Fibroblast of lung (primary cell): ENCODE data around the gene DLGAP1. TPM values are rescaled to one million over a fixed set of nuclear protein-coding genes. Genes with fewer than 3 reads are reported as not detected.

Source experiments
- DNase-seq, 2 donors: peaks; one replicate each; pipeline versions ENCODE4 v3.0.0 to v3.0.0-alpha.2; 2010; ENCODE audit warnings: low read depth in 2 of 2
- H2AFZ ChIP-seq: 2 replicates; pipeline ENCODE4 v1.5.1; 2012; ENCODE audit warnings: low read length, control low read depth, inconsistent platforms
- H3K27ac ChIP-seq: 2 replicates; pipeline ENCODE4 v1.5.1; 2011; ENCODE audit warnings: low read length, control low read depth; ENCODE audit not compliant: insufficient read depth
- H3K27me3 ChIP-seq: 2 replicates; pipeline ENCODE4 v1.5.1; 2011; ENCODE audit warnings: mild to moderate bottlenecking, low read length; ENCODE audit not compliant: control insufficient read depth, insufficient read depth
- H3K36me3 ChIP-seq: 2 replicates; pipeline ENCODE4 v1.5.1; 2011; ENCODE audit warnings: low read length; ENCODE audit not compliant: control insufficient read depth, insufficient read depth
- H3K4me1 ChIP-seq: 2 replicates; pipeline ENCODE4 v1.5.1; 2011; ENCODE audit warnings: low read length; ENCODE audit not compliant: control insufficient read depth, insufficient read depth; ENCODE audit errors: extremely low read depth
- H3K4me2 ChIP-seq: 2 replicates; pipeline ENCODE4 v1.5.1; 2011; ENCODE audit warnings: low read length, control low read depth; ENCODE audit not compliant: insufficient read depth; ENCODE audit errors: extremely low read depth
- H3K4me3 ChIP-seq, 4 experiments: fragments of 200-600 bp in 1 of 4; sonication (generic) in 1 of 4; replicated peaks in 1 of 4; 2 replicates each; pipeline ENCODE4 v1.5.1; 2011 to 2016; ENCODE audit warnings: low read length in 4 of 4, low read depth in 3 of 4, mild to moderate bottlenecking in 3 of 4, control low read depth in 2 of 4, inconsistent platforms in 1 of 4, mixed read lengths in 1 of 4; ENCODE audit not compliant: insufficient read depth in 1 of 4; ENCODE audit errors: control extremely low read depth in 1 of 4
- H3K79me2 ChIP-seq: 2 replicates; pipeline ENCODE4 v1.5.1; 2012; ENCODE audit warnings: mild to moderate bottlenecking, low read length, inconsistent platforms; ENCODE audit not compliant: control insufficient read depth, insufficient read depth
- H3K9ac ChIP-seq: 2 replicates; pipeline ENCODE4 v1.5.1; 2011; ENCODE audit warnings: mild to moderate bottlenecking, low read length, control low read depth; ENCODE audit not compliant: insufficient read depth
- H3K9me3 ChIP-seq: 2 replicates; pipeline ENCODE4 v1.5.1; 2012; ENCODE audit warnings: low read depth, low read length; ENCODE audit not compliant: control insufficient read depth, insufficient read depth
- H4K20me1 ChIP-seq: 2 replicates; pipeline ENCODE4 v1.5.1; 2011; ENCODE audit warnings: low read length; ENCODE audit not compliant: control insufficient read depth, insufficient read depth; ENCODE audit errors: extremely low read depth
- EZH2 ChIP-seq: IDR thresholded peaks from 2 replicates; pipeline ENCODE4 v1.5.1; 2012; ENCODE audit warnings: low read length, control low read depth, mild to moderate bottlenecking; ENCODE audit errors: missing control alignments
- polyA plus RNA-seq, 2 donors: library from polyadenylated mRNA; depleted of rRNA in 1 of 2; stranded (reverse) in 1 of 2; unstranded in 1 of 2; fragments of >200 nt; gene quantifications; 2 replicates each; pipeline ENCODE4 v1.2.1, GENCODE V29; 2011 to 2012; ENCODE audit warnings: missing spikeins in 1 of 2
- total RNA-seq: library from RNA; depleted of rRNA; stranded (reverse); fragments of >200 nt; gene quantifications from 2 replicates; pipeline ENCODE4 v1.2.1, GENCODE V29; 2014
- TF ChIP-seq, protein P1 (sequence below), 2 donors: IDR thresholded peaks in 1 of 2; conservative IDR thresholded peaks in 1 of 2; 1 replicate in 1 of 2; 2 replicates in 1 of 2; pipeline ENCODE4 v1.5.1; 2011 to 2012; ENCODE audit warnings: low read length in 2 of 2, control low read depth in 1 of 2, inconsistent platforms in 1 of 2, low read depth in 1 of 2, mild to moderate bottlenecking in 1 of 2

DLGAP1 gene
- total and polyA plus RNA-seq, 2 donors (not counting 1 experiment from before 2014, with no cell fraction given): 0.16 to 0.17 TPM

DNA sequence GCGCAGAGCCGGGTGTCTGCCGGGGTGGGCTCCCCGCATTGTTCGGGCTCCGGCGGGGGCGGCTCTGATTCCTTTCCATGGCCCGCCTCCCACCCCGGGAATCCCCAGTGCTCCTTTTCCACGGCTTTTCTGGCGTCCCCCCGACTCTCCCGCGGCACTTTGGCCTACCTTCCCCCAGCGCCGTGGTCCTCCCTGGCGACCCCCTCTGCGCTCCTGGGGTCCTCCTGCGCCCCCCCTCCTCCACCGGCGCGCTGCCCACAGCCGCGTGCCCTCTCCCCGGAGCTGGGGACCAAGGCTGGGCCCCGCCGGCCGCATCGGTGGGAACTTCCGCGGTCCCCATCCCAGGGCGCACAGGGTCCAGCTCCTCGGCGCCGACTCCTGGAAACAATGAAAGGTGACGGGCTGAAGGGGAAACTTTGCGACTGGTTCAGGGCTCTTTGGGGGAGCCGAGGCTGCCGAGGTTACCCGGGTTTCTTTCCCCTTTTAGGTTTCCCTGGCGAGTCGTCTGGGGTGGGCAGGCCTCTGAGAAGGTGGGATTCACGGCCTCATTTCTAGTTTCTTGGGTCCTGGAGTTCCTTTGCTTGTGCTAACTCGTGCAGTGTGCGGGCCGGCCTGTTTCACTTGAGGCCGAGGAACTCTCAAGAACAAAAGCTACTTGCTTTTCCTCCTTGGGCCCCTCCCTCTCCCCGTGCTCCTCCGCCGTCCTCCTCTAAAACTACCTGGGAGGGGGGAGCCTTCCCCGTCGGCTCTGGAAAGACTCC, 1002.9 kb downstream of the DLGAP1 start:
- Histone ChIP-seq H4K20me1 (no peaks in the 10 kb centered on the region), H2AFZ (no peak overlapping the region), H3K79me2 (peaks cover 58% of the 10 kb centered on the region), H3K27ac (peak overlapping the region; percentile 97), H3K4me1 (peaks cover 12% of the 10 kb centered on the region), H3K4me3 (peak overlapping the region; percentile 78 to 98 (median 90)), H3K9ac (peak overlapping the region; percentile 97), H3K27me3 (no peaks in the 10 kb centered on the region), H3K36me3 (peaks cover 7% of the 10 kb centered on the region), H3K4me2 (peak overlapping the region; percentile 83), H3K9me3 (no peaks in the 10 kb centered on the region)
- TF ChIP-seq EZH2: no peak
- TF ChIP-seq, protein P1, sequence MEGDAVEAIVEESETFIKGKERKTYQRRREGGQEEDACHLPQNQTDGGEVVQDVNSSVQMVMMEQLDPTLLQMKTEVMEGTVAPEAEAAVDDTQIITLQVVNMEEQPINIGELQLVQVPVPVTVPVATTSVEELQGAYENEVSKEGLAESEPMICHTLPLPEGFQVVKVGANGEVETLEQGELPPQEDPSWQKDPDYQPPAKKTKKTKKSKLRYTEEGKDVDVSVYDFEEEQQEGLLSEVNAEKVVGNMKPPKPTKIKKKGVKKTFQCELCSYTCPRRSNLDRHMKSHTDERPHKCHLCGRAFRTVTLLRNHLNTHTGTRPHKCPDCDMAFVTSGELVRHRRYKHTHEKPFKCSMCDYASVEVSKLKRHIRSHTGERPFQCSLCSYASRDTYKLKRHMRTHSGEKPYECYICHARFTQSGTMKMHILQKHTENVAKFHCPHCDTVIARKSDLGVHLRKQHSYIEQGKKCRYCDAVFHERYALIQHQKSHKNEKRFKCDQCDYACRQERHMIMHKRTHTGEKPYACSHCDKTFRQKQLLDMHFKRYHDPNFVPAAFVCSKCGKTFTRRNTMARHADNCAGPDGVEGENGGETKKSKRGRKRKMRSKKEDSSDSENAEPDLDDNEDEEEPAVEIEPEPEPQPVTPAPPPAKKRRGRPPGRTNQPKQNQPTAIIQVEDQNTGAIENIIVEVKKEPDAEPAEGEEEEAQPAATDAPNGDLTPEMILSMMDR (conservative IDR thresholded peaks at IDR 0.05 in 1 of 2, IDR thresholded peaks at IDR 0.05 in 1 of 2; ENCODE audit: low read depth in 1 of 2, low read length in 2 of 2): no peak
- DNase-seq: peak; percentile 75 to 77

DNA sequence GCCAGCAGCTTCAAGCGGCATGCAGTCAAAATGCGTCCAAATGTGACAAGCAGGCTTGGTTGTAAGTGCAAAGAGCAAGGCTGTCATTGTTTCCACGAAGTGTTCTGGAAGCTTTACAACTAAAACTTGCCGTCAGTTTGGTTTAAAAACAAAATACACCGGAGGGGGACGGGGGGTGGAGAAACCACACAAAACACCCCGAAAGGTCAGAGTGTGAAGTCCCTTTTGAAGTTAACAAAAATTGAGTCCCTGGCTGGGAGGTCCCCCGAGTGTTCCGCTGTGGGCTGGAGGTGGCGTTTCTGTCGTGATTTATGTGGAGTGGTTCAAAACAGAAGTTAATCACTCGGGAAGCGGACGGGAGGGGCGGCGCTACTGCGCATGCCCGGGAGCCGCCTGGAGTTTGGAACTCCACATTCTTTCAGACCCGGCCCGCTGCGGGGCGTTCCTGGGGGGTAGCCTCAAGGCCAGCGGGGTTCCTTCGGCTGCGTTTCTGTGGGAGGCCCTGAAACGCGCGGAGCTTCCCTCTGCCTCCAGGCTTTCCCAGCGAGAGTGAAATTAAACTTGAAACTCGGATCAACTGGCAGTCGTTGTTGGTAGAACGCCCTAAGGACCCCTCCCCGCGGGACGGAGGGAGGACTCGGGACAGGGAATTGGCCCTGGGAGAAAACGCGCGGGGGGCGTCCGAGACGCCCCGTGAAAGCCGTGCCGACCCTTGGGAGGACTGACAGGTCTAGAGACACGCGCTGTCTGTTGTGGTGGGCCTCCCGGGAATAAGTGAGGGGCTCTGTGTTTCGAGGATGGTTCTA, 1003.7 kb downstream of the DLGAP1 start:
- peak; percentile 86 to 95 for DNase-seq
- peaks cover 13% of the 10 kb centered on the region for H3K4me1 ChIP-seq
- H3K36me3 ChIP-seq: peaks cover 3% of the 10 kb centered on the region
- H3K27ac ChIP-seq: peak overlapping the region; percentile 97
- no peak for TF ChIP-seq EZH2
- peaks cover 50% of the 10 kb centered on the region for H3K79me2 ChIP-seq
- H3K9me3 ChIP-seq: no peaks in the 10 kb centered on the region
- H3K27me3 ChIP-seq: no peaks in the 10 kb centered on the region
- no peaks in the 10 kb centered on the region for H4K20me1 ChIP-seq
- peak overlapping the region; percentile 97 for H3K9ac ChIP-seq
- peak overlapping the region; percentile 54 for H3K4me2 ChIP-seq
- peak overlapping the region; percentile 78 to 98 (median 90) for H3K4me3 ChIP-seq
- H2AFZ ChIP-seq: no peak overlapping the region

DNA sequence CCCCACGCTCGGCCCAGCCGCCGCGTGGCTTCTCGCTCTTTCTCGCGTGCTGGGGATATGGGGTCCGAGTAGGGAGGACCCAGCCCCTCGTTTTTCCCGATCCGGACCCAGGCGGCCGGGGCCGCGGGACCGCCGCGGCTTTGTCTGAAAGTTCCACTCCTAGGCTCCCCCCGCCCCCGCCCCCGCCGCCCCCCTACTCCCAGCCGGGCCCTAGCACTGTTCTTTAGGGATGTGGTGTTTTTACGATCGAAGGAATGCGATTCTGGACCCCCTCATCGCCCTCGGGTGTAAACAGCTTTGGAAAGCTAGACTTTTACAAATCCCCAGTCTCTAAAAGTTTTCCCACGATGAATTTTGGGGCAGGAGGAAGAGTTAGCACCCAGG, 1004.3 kb downstream of the DLGAP1 start:
- no peaks in the 10 kb centered on the region for H3K27me3 ChIP-seq

More for the DNA sequence above, 1004.3 kb downstream of the DLGAP1 start:
- peaks cover 9% of the 10 kb centered on the region for H3K4me1 ChIP-seq
- H3K4me2 ChIP-seq: peak overlapping the region; percentile 53
- no peaks in the 10 kb centered on the region for H3K9me3 ChIP-seq
- H4K20me1 ChIP-seq: no peaks in the 10 kb centered on the region
- H3K79me2 ChIP-seq: peaks cover 45% of the 10 kb centered on the region
- DNase-seq: no peak
- TF ChIP-seq, protein P1 (conservative IDR thresholded peaks at IDR 0.05 in 1 of 2, IDR thresholded peaks at IDR 0.05 in 1 of 2; ENCODE audit: low read depth in 1 of 2, low read length in 2 of 2): no peak
- no peak for TF ChIP-seq EZH2
- no peaks in the 10 kb centered on the region for H3K36me3 ChIP-seq
- no peak overlapping the region for H2AFZ ChIP-seq
- H3K27ac ChIP-seq: peak overlapping the region; percentile 97
- peak overlapping the region; percentile 97 for H3K9ac ChIP-seq
- H3K4me3 ChIP-seq: peak overlapping the region; percentile 78 to 98 (median 90)
